Tibial nerve (tissue), 4 donors: ENCODE measurements around the gene PAIP2B. TPM values are rescaled to one million over a fixed set of nuclear protein-coding genes. Genes with fewer than 3 reads are reported as not detected.

ENCODE experiments used
- DNase-seq, 2 donors: peaks; one replicate each; pipeline ENCODE4 v3.0.0-alpha.2; 2019; ENCODE audit warnings: low spot score in 2 of 2
- H3K27ac ChIP-seq, 4 donors: fragments of 200-600 bp; sonication (generic) in 3 of 4; one replicate each; pipeline ENCODE4 v1.5.1; 2017 to 2019; ENCODE audit warnings: mild to moderate bottlenecking in 1 of 4
- H3K27me3 ChIP-seq, 2 donors: fragments of 200-600 bp; sonication (generic) in 1 of 2; one replicate each; pipeline versions ENCODE4 v1.5.1 to v1.6.0; 2017 to 2019
- H3K36me3 ChIP-seq, 3 donors: fragments of 200-600 bp; sonication (generic); one replicate each; pipeline ENCODE4 v1.5.1; 2018 to 2019
- H3K4me1 ChIP-seq, 4 donors: fragments of 200-600 bp; sonication (generic) in 3 of 4; one replicate each; pipeline ENCODE4 v1.5.1; 2017 to 2019
- H3K4me3 ChIP-seq, 4 donors: fragments of 200-600 bp; sonication (generic) in 3 of 4; one replicate each; pipeline ENCODE4 v1.5.1; 2017 to 2019; ENCODE audit warnings: mild to moderate bottlenecking in 1 of 4, moderate library complexity in 1 of 4
- H3K9me3 ChIP-seq, 4 donors: fragments of 200-600 bp; sonication (generic) in 3 of 4; one replicate each; pipeline ENCODE4 v1.5.1; 2017 to 2019
- CTCF ChIP-seq, 5 experiments: fragments of 200-600 bp in 3 of 5; fragments of 450-650 bp in 2 of 5; sonication (generic) in 3 of 5; IDR thresholded peaks; one replicate each; pipeline ENCODE4 v1.5.1; 2016 to 2019; ENCODE audit warnings: antibody characterized with exemption in 5 of 5, mild to moderate bottlenecking in 3 of 5, moderate library complexity in 2 of 5
- EP300 ChIP-seq, 2 donors: sonication (generic); formaldehyde crosslinking; IDR thresholded peaks; one replicate each; pipeline ENCODE4 v1.6.1; 2017; ENCODE audit warnings: antibody characterized with exemption in 2 of 2, mild to moderate bottlenecking in 1 of 2
- POLR2A ChIP-seq, 2 donors: fragments of 450-650 bp; IDR thresholded peaks; one replicate each; pipeline ENCODE4 v1.6.1; 2017; ENCODE audit warnings: antibody characterized with exemption in 2 of 2, mild to moderate bottlenecking in 2 of 2, moderate library complexity in 2 of 2
- WGBS, 2 donors: methylation state at CpG; one replicate each; pipeline ENCODE4 v1.1.5; 2018; 5-methylcytosine and 5-hydroxymethylcytosine counted together
- total RNA-seq, 4 donors: library from RNA; depleted of rRNA; stranded (reverse); fragments of >200 nt; gene quantifications; one replicate each; pipeline ENCODE4 v1.1.0, GENCODE V29; 2016

PAIP2B gene
- 10 to 100 TPM in 3 of 4 donors, 1 to 10 TPM in 1; 5.7 to 22.1 (median 13.6) TPM for total RNA-seq

DNA sequence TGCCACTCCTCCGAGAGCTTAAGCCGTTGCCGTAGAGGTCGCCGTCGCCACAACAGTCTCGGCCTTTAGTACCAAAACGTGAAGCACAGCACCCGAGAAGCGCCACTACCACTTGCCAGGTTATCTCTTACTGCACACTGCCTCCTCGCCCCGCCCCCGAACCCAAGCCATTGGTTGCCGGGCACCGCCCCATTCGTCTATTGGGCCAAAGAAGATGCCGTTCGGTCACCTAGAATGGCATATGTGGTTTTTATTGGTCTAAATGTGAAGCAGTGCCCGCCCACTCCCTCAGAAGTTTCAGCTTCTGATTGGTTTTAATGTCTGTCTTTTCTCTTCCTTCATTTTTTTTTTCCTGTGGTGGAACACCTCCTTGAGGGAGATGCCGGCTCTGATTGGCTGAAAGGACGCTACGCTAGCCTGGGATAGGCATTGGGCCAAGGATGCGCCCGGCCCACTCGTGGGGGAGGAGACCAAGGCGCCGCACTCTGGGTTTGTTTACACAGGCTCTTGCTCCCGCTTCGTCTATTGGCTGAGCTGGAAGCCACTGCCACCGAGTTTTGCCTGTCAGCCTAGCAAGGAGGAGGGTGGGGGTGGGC lies at the start of gene PAIP2B:
TSS of gene PAIP2B (minus strand) at position 139 of the 596 bp plus-strand sequence. CDS start 24,514 bp downstream, outside the sequence.
- peaks cover 0 to under 1% (median 0%) of the 10 kb centered on the region in 3 donors for H3K36me3 ChIP-seq
- DNase-seq, result peak; percentile 99
- TF ChIP-seq CTCF (IDR thresholded peaks at IDR 0.05) (peak in 1 of 5 experiments; percentile 27), EP300 (IDR thresholded peaks at IDR 0.05) (peak in 1 of 2 donors; percentile 96), POLR2A (IDR thresholded peaks at IDR 0.05) (peak; percentile 79 to 92)
- 0 to 1% methylated on average over 27 to 30 of the region's 30 CpGs for WGBS, 2 donors
- peak within 1 kb of the TSS; percentile 58 to 97 (median 90) for H3K4me3 ChIP-seq
- no peaks in the 10 kb centered on the region for H3K27me3 ChIP-seq
- H3K4me1 ChIP-seq, result peaks cover 0 to 16% (median 4%) of the 10 kb centered on the region in 4 donors
- peak within 1 kb of the TSS; percentile 74 to 94 (median 88) for H3K27ac ChIP-seq
- no peaks in the 10 kb centered on the region for H3K9me3 ChIP-seq

- Histone ChIP-seq H3K9me3 (peaks cover 0 to 3% (median 0%) of the 10 kb centered on the region in 4 donors), H3K36me3 (no peaks in the 10 kb centered on the region), H3K27ac (peak overlapping the region; percentile 44 to 91 (median 80)), H3K4me1 (peaks cover 0 to 34% (median 0%) of the 10 kb centered on the region in 4 donors), H3K27me3 (peaks cover 0 to 24% of the 10 kb centered on the region in 2 donors), H3K4me3 (peak overlapping the region; percentile 45 to 85 (median 57))
- no peak for DNase-seq
- TF ChIP-seq POLR2A (IDR thresholded peaks at IDR 0.05) (no peak), CTCF (IDR thresholded peaks at IDR 0.05) (no peak), EP300 (IDR thresholded peaks at IDR 0.05) (no peak)
- WGBS, 2 donors, result 42% methylated on average over 8 of the region's 8 CpGs
Observed at GRCh38 chr2:71275939-71276310, 49.0 kb upstream of the PAIP2B start.

DNA sequence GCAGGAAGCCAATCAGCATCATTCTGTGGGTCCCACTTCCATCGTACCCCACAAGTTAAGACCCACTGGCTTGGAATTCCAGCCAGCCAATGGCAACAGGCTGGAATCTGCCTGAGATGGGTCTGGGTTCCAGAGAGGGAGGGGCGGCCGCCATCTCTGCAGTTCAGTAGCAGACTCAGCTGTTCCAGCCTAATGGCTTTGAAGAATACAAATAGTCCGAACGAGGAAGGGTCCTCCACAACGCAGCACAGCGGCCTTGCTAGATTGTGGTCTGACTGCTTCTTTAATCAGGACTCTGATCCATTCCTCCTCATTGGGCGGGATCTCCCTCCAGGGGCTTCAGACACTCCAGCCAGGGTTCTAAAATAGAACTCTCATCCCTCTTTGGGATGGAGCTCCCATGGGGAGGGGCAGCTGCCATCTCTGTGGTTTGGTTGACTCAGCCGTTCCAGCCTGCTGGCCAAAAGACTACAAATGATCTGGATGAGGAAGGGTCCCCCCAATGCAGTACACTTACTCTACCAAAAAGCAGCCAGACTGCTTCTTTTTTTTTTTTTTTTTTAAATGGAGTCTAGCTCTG lies 42.7 kb upstream of the PAIP2B start:
- no peak for TF ChIP-seq EP300 (IDR thresholded peaks at IDR 0.05)
- TF ChIP-seq POLR2A (IDR thresholded peaks at IDR 0.05), result no peak
- no peak for TF ChIP-seq CTCF (IDR thresholded peaks at IDR 0.05)
- no peak for DNase-seq
- 78 to 87% methylated on average over 9 of the region's 9 CpGs for WGBS, 2 donors

GRCh38 chr2:71263386-71263785 lies 36.5 kb upstream of the PAIP2B start:
- Histone ChIP-seq H3K9me3 (no peaks in the 10 kb centered on the region), H3K4me1 (no peaks in the 10 kb centered on the region), H3K27ac (no peak overlapping the region), H3K4me3 (no peak overlapping the region), H3K36me3 (no peaks in the 10 kb centered on the region), H3K27me3 (no peaks in the 10 kb centered on the region)
- 86 to 89% methylated on average over 6 of the region's 6 CpGs for WGBS, 2 donors
- no peak for TF ChIP-seq POLR2A (IDR thresholded peaks at IDR 0.05)
- no peak for TF ChIP-seq EP300 (IDR thresholded peaks at IDR 0.05)
- TF ChIP-seq CTCF (IDR thresholded peaks at IDR 0.05), result no peak
- no peak for DNase-seq

More for the DNA sequence above, 42.7 kb upstream of the PAIP2B start:
- Histone ChIP-seq H3K27me3 (peaks cover 0 to 4% of the 10 kb centered on the region in 2 donors), H3K27ac (no peak overlapping the region), H3K36me3 (no peaks in the 10 kb centered on the region), H3K4me1 (no peaks in the 10 kb centered on the region), H3K9me3 (peaks cover 0 to 3% (median 0%) of the 10 kb centered on the region in 4 donors), H3K4me3 (no peak overlapping the region)

GRCh38 chr2:71261534-71261933 lies 34.6 kb upstream of the PAIP2B start:
- H3K4me3 ChIP-seq, result no peak overlapping the region
- H3K36me3 ChIP-seq, result no peaks in the 10 kb centered on the region
- TF ChIP-seq EP300 (IDR thresholded peaks at IDR 0.05), result no peak
- no peak overlapping the region for H3K27ac ChIP-seq
- no peaks in the 10 kb centered on the region for H3K9me3 ChIP-seq
- DNase-seq, result no peak
- H3K27me3 ChIP-seq, result no peaks in the 10 kb centered on the region
- H3K4me1 ChIP-seq, result peaks cover 0 to 4% (median 0%) of the 10 kb centered on the region in 4 donors
